Breast epithelium (tissue), 4 donors: ENCODE measurements around the gene SRPK3. TPM values are rescaled to one million over a fixed set of nuclear protein-coding genes. Genes with fewer than 3 reads are reported as not detected.

Source experiments
- DNase-seq, 2 donors: peaks; one replicate each; pipeline ENCODE4 v3.0.0-alpha.2; 2019; ENCODE audit warnings: low spot score in 2 of 2
- H3K27ac ChIP-seq, 2 donors: fragments of 200-600 bp; sonication (generic) in 1 of 2; one replicate each; pipeline ENCODE4 v1.5.1; 2016 to 2019; ENCODE audit warnings: mild to moderate bottlenecking in 1 of 2
- H3K27me3 ChIP-seq, 2 donors: fragments of 200-600 bp; sonication (generic) in 1 of 2; one replicate each; pipeline versions ENCODE4 v1.5.1 to v1.6.0; 2017 to 2019; ENCODE audit warnings: control low read depth in 1 of 2, mild to moderate bottlenecking in 1 of 2
- H3K36me3 ChIP-seq: fragments of 200-600 bp; one replicate; pipeline ENCODE4 v1.5.1; 2019
- H3K4me1 ChIP-seq, 2 donors: fragments of 200-600 bp; sonication (generic); one replicate each; pipeline ENCODE4 v1.5.1; 2016 to 2019; ENCODE audit warnings: control low read depth in 1 of 2
- H3K4me3 ChIP-seq, 3 donors: fragments of 200-600 bp; sonication (generic); 1 replicate in 2 of 3; 2 replicates in 1 of 3; pipeline ENCODE4 v1.5.1; 2016 to 2019; ENCODE audit warnings: mild to moderate bottlenecking in 3 of 3, moderate library complexity in 2 of 3
- H3K9me3 ChIP-seq, 2 donors: fragments of 200-600 bp; sonication (generic) in 1 of 2; one replicate each; pipeline ENCODE4 v1.5.1; 2016 to 2019; ENCODE audit warnings: control low read depth in 1 of 2
- CTCF ChIP-seq, 3 donors: fragments of 450-650 bp; IDR thresholded peaks; one replicate each; pipeline ENCODE4 v1.5.1; 2016 to 2017; ENCODE audit warnings: antibody characterized with exemption in 3 of 3, mild to moderate bottlenecking in 3 of 3, moderate library complexity in 3 of 3
- POLR2A ChIP-seq: fragments of 450-650 bp; IDR thresholded peaks from one replicate; pipeline ENCODE4 v1.6.1; 2016; ENCODE audit warnings: antibody characterized with exemption, mild to moderate bottlenecking, moderate library complexity
- POLR2AphosphoS5 ChIP-seq, 3 donors: sonication (generic); formaldehyde crosslinking; IDR thresholded peaks; one replicate each; pipeline ENCODE4 v1.6.1; 2017; ENCODE audit warnings: antibody characterized with exemption in 3 of 3
- intact Hi-C: fragments of 100-400 bp; cut with DNase I; formaldehyde crosslinking; loops from one replicate; pipeline ENCODE4 v1.15.1; 2023; ENCODE audit warnings: low total_unique reads
- total RNA-seq, 3 donors: library from RNA; depleted of rRNA; stranded (reverse); fragments of >200 nt; gene quantifications; one replicate each; pipeline ENCODE4 v1.1.0, GENCODE V29; 2016

SRPK3 gene
- total RNA-seq, 3 donors from 2014 or later, result 0.33 to 1.5 (median 1.3) TPM

GRCh38 chrX:153784325-153784967, 3.6 kb downstream of the SRPK3 start:
- no peak overlapping the region for H3K4me3 ChIP-seq
- H3K27me3 ChIP-seq, result peaks cover 0 to 63% of the 10 kb centered on the region in 2 donors
- no peak overlapping the region for H3K27ac ChIP-seq
- H3K9me3 ChIP-seq, result no peaks in the 10 kb centered on the region
- no peak for DNase-seq
- H3K36me3 ChIP-seq, result no peaks in the 10 kb centered on the region
- H3K4me1 ChIP-seq, result no peaks in the 10 kb centered on the region
- TF ChIP-seq CTCF (IDR thresholded peaks at IDR 0.05) (no peak), POLR2A (no peak), POLR2AphosphoS5 (IDR thresholded peaks at IDR 0.05) (no peak)
- intact Hi-C loops, result no loop called here

- no peak for TF ChIP-seq POLR2A
- intact Hi-C loops, result no loop called here
- H3K4me1 ChIP-seq, result no peaks in the 10 kb centered on the region
- H3K9me3 ChIP-seq, result no peaks in the 10 kb centered on the region
- no peak overlapping the region for H3K27ac ChIP-seq
- peaks cover 0 to 60% of the 10 kb centered on the region in 2 donors for H3K27me3 ChIP-seq
- DNase-seq, result no peak
- H3K36me3 ChIP-seq, result no peaks in the 10 kb centered on the region
- no peak overlapping the region for H3K4me3 ChIP-seq
Observed at GRCh38 chrX:153786669-153787068, 5.8 kb downstream of the SRPK3 start.

GRCh38 chrX:153789654-153790053, 8.8 kb downstream of the SRPK3 start:
- Histone ChIP-seq H3K27me3 (peaks cover 0 to 51% of the 10 kb centered on the region in 2 donors), H3K4me1 (no peaks in the 10 kb centered on the region), H3K4me3 (no peak overlapping the region), H3K27ac (no peak overlapping the region), H3K36me3 (no peaks in the 10 kb centered on the region), H3K9me3 (no peaks in the 10 kb centered on the region)
- DNase-seq, result no peak
- no peak for TF ChIP-seq POLR2A
- intact Hi-C loops, result loop anchor here (10.0 kb wide), 1 partner anchor 165 kb away; no protein-coding TSS in a partner anchor

GRCh38 chrX:153791104-153791852, 10.4 kb downstream of the SRPK3 start:
- Histone ChIP-seq H3K27me3 (peaks cover 0 to 46% of the 10 kb centered on the region in 2 donors), H3K36me3 (no peaks in the 10 kb centered on the region), H3K4me1 (no peaks in the 10 kb centered on the region), H3K9me3 (peaks cover 4 to 11% of the 10 kb centered on the region in 2 donors), H3K27ac (no peak overlapping the region), H3K4me3 (peak overlapping the region in 1 of 3 donors; percentile 22)
- DNase-seq, result no peak
- TF ChIP-seq POLR2A (no peak), CTCF (IDR thresholded peaks at IDR 0.05) (no peak), POLR2AphosphoS5 (IDR thresholded peaks at IDR 0.05) (no peak)
- intact Hi-C loops, result loop anchor here (10.0 kb wide), 1 partner anchor 164 kb away; no protein-coding TSS in a partner anchor

- no peak for TF ChIP-seq POLR2A
- Histone ChIP-seq H3K9me3 (peaks cover 10 to 11% of the 10 kb centered on the region in 2 donors), H3K27me3 (peaks cover 0 to 43% of the 10 kb centered on the region in 2 donors), H3K27ac (no peak overlapping the region), H3K4me3 (no peak overlapping the region), H3K4me1 (no peaks in the 10 kb centered on the region), H3K36me3 (no peaks in the 10 kb centered on the region)
- DNase-seq, result no peak
- intact Hi-C loops, result loop anchor here (10.0 kb wide), 1 partner anchor 162 kb away; no protein-coding TSS in a partner anchor
Observed at GRCh38 chrX:153792368-153792767, 11.5 kb downstream of the SRPK3 start.

- H3K4me3 ChIP-seq, result peak overlapping the region; percentile 56 to 83 (median 65)
- H3K27me3 ChIP-seq, result peaks cover 0 to 34% of the 10 kb centered on the region in 2 donors
- no peaks in the 10 kb centered on the region for H3K4me1 ChIP-seq
- intact Hi-C loops, result loop anchor here (10.0 kb wide), 1 partner anchor 162 kb away; no protein-coding TSS in a partner anchor
- DNase-seq, result no peak
- peaks cover 11 to 13% of the 10 kb centered on the region in 2 donors for H3K9me3 ChIP-seq
- H3K27ac ChIP-seq, result peak overlapping the region; percentile 89 to 97
- TF ChIP-seq POLR2A (no peak), CTCF (IDR thresholded peaks at IDR 0.05) (no peak), POLR2AphosphoS5 (IDR thresholded peaks at IDR 0.05) (no peak)
- H3K36me3 ChIP-seq, result no peaks in the 10 kb centered on the region
Observed at GRCh38 chrX:153793291-153793690, 12.4 kb downstream of the SRPK3 start.
